Measurements from ENCODE around the gene GNPTAB.

GNPTAB gene

DNA sequence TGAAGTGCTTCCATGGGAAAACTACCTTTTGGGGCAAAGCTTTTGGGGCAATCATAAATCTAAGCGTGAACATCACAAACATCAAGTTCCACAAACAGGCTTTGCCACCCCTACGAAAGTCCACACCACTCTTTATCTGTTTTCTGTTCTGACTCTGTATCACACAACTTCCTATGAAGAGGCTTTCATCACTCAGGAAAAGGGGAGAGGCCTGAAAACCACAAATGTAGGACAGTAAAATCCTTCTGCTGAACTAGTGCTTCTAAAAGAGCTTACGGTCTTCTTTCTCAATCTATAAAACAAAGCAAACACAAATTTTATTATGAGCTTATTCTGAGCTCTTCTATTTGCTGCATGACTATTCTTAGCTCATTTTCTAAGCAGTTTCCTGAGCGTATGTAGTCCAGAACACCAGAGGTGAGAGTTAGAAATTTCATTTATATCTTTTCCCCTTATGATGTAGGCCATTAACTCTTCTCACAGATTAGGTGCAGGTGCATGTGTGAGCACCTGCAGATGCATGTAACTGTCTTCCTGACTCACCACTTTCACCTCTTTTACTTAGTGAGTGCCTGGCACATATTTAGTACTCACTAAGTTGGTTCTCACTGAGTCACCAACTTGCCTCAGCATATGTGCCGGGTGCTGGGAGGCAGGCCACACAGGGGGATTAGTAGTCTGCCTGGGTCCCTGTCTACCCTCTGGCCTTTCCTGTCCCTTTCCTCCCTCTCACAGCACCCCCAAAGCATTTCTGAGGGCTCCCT lies 58.6 kb downstream of the GNPTAB start:
- no peak for DNase-seq (ENCODE audit: low read depth)

DNA sequence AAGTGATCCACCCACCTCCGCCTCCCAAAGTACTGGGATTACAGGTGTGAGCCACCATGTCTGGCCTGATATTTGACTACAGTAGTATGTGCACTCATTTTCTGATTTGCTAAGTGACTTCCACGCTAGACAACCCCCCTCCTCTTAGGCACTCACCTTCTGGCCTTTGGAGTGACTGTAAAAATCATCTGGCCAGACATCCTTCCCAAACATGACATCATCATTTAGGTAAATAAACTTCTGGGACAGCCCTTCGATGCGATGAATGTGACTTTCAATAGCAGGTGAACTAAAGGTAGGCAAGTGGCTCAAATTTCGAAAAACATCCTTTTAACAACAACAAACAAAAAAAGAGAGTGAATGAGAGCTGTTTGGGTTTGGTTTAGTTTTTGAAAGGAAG lies 60.9 kb downstream of the GNPTAB start:
- no peak for DNase-seq (ENCODE audit: low read depth)

DNA sequence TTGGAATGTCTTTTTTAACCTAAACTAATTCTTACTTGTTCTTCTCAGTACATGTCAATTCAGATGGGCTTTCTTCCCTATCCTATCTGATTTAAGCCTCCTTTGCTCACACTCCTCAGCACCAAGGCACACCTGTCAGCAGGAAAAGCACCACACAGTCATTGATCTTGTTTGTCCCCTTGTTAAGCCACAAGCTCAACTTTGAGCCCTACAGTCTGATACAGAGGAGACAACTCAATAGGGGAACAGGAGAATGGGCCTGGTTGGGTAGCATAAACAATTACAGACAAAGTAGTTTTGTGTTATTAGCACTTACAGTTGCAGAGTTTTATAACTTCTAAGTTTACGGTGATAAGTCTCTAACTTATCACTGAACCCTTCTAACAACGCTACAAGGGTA lies 62.0 kb downstream of the GNPTAB start:
- no peak for DNase-seq (ENCODE audit: low read depth)

DNA sequence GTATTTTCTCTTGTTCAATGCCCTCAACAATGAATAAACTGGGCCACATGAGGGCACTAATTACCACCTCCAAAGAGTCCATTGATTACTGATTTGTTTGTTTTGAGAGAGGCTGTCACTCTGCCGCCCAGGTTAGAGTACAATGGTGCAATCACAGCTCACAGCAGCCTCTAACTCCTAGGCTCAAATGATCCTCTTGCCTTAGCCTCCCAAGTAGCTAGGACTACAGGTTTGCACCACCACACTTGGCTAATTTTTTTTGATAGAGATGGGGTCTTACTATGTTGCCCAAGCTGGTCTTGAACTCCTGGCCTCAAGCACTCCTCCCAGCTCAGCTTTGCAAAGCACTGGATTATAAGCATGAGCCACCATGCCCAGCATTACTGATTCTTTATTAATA lies 63.2 kb downstream of the GNPTAB start:
- DNase-seq (ENCODE audit: low read depth) = no peak

DNA sequence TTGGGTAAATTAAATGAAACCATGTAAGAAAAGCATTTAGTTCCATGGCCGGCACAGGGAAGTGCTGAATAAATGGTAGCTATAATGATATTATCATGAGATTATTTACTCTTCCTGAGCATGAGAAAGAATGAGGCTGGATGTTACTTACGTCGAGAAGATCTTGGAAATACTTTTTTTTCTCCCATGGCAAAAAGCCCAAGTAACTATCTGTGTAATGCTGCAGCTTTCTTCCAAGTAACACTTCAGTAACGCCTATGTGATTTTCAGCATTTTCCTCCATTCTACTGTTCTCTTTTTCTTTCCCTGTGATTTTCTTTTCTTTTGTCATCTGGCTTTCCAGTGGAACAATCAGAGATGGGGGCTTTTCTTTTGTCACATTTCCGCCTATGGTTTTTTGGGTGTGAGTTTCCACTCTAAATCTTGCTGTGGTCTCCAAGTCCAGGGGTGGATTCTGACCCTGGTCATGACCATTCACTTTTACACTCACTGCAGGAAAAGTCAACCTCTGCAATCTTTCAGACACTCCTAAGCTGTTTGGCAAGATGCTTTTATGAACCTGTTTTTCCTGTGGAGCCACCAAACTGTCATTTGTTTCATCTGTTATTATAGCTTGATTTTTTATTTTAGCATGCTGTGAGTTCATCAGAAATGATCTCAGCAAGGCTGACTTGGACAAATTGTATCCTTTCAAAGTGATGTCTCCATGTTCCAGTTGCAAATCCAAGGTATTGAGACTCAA lies 66.5 kb downstream of the GNPTAB start:
- no peak for DNase-seq (ENCODE audit: low read depth)

DNA sequence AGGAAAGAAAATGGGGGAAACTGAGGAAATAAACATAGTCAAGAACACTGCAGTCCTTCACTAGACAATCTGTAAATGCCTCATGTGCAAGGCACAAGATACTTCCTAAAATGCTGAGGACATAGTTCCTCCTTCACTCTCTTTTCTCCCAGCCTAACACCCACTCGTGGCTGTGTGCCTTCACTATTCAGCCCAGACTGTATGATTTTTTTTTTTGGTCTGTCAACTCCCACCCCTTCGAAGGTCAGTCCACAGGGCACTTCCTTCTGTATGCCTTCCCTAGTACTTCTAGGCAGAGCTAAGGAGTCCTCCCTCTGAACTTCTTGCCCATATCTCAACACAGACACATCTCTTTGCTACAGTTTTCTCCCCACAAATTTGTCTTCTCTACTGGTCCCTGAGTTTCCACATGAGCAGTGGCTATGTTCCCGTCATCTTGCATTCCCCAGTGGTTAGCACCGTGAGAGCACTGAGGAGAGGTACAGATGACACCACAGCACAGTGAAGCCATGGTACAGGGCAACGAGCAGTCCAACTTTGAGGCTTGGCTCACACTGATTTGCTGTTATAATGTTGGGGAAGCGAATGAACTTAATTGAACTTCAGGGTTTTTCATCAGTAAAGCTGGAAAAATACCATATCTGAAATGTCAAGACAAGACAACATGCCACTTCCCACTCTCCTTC lies 67.4 kb downstream of the GNPTAB start:
- DNase-seq (ENCODE audit: low read depth) = no peak

DNA sequence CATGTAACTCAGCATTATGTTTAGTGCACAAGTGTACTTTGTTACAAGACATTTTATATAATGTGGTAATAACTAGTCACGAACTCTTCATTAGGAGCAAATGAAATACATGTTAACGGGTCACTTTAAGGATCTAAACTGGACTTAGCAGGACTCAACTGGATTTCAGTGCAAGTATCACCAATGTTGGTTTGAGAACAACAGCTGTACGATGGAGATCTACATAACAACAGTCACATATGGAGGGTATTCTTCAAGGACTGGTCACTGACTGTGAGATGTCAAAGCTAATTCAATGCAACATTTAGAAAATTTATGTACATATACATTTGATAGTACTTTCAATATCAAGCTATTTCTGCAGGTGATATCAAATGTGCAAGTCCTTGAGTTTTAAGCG lies 69.0 kb downstream of the GNPTAB start:
- no peak for DNase-seq (ENCODE audit: low read depth)

DNA sequence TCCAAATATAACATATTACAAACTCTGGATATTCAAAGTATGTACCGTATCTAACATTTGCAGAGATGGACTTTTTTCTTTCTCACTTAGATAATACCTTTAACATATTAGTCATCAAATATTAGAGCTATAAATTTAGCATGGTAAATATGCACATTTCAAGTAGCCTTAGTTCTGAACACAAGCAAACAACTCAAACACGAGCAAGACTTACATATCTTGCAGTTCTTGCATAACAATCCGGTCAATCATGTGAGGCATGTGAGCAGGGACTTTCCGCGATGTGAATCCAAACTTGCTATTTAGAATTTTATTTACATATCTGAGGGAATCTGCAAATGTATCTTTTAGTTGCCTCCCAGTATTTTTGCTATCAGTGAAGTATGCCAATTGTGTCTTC lies 69.4 kb downstream of the GNPTAB start:
- DNase-seq (ENCODE audit: low read depth) = no peak

DNA sequence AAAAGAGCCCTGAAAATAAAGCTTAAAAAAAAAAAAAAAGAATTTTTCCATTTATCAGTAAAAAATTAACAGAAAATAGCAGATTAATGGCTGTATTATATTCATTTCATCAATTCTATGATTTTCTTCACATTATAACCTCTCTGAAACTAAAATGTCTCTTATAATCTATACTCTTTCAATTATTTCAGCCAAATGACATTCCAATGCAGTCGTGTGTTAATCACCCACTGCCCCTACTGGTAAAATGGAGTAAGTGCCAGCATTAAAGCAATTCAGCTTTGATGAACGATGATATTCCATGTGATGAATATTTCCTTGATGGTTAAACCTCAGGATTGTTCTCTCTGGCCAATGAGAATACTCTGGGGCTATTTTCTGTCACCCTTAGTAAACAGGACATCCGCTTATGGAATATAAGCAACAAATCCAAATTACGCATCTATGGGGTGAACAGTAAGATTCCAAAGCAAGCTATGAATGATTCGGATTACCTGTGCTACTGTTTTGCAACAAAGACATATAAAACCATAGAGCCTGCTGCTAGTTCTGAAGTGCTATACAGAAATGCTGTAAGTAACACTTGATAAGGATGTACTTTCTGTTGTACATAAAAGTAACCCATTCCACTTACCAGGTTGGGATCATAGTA lies 71.2 kb downstream of the GNPTAB start:
- no peak for DNase-seq (ENCODE audit: low read depth)

DNA sequence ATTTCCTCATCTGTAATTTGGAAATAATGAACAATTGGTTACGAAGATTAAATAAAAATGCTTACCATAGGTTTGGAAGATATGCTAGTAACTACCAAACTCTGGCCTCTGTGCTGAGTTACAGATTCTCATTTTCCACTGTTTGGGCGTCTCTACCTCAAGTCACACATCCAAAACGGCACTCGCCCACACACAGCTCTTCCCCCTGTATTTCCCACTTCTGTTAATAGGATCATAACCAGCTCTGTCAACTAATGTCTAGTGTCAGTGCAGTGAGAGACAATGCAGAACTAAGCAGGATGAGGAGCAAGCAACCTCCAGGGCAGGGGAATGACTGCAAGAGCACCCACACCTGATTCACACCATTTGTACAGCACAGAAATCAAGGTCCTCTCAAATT lies 80.6 kb downstream of the GNPTAB start:
- no peak for DNase-seq (ENCODE audit: low read depth)

DNA sequence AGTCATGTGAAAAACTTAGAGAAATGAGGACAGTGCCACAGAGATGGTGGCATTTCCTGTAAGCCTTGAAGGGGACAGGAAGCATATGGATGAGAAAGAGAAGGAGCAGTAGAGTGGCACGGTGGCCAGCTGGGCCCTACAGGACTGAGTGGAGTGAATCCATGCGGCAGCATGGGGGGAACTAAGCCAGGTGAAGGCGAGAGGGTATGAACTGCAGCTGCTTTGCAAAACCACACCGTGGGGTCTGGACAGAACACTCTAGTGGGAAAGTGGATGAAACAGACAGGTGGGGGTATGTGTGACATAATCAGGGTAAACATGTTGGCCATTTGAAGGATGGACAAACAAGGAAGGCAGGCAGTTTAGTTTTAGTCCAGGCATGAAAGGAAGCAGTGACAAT lies 81.1 kb downstream of the GNPTAB start:
- DNase-seq (ENCODE audit: low read depth) = no peak

DNA sequence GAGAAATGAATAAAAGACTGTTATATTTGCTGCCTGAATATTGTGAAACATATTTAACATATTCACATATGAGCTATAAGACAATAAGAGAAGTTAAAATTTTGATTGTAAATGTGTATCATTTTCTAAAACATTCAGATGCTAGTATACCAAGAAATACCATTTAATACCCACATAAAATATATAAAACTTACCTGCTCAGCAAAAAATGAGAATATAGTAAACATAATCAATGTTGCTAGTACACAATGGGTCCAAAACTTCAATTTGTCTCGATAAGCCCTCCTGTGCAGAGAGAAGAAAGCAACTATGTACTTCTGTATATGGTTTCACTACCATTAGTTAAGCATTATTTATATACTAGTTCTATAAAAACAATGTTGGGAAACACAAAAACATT lies 81.9 kb downstream of the GNPTAB start:
- DNase-seq (ENCODE audit: low read depth) = no peak

DNA sequence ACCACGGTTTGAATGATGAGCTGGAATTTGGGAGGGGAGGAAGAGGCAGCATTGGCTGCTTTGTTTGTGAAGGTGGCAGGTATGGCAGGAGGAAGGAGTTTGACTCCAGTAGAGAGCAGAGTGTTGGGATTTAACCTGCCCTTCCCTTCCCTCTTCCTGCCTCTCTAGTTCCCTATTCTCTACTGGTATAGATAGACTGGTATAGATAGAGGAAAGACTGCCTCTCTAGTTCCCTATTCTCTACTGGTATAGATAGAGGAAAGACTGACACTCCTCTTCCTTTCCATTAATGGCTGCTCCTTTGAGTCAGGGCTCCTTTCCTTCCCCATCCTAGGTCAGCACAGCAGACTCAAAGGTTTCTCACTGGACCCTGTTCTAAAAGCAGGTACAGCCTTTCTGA lies 83.1 kb downstream of the GNPTAB start:
- no peak for DNase-seq (ENCODE audit: low read depth)

DNA sequence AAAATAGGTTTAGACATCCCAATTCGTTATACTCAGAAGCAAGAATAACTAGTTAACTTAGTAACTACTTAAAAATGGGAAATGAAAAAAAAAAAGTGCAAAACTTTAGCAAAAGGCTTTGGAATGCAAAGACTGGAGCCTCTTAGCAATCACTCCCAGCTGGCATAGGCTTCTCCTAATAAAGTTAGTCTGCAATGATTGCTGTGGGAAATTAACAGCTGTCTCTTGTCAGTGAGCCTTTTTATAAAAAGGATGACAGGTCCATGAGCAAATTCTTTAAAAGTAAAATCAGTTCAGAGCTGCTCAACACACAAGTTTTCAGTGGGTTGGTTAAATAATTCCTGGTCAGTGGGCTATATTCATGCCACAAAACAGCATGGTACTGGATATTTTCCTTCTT lies 84.1 kb downstream of the GNPTAB start:
- DNase-seq (ENCODE audit: low read depth) = no peak

DNA sequence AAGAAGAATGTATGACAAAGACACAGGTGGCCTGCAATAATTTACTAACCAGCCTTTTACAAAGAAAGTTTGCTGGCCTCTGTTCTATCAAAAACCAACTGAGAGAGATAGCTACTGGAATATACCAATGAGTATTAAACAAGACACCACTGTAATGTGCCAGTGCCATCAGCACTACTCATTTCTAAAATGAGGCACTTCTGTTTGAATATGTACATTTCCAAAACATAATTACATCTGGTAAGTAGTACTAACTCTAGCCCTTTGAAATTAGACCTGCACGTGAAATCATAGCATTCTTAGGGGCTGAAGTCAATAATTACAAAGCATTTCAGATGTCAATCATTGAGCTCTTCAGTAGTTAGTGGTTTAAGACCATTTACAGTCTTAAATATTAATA lies 84.6 kb downstream of the GNPTAB start:
- no peak for DNase-seq (ENCODE audit: low read depth)

DNA sequence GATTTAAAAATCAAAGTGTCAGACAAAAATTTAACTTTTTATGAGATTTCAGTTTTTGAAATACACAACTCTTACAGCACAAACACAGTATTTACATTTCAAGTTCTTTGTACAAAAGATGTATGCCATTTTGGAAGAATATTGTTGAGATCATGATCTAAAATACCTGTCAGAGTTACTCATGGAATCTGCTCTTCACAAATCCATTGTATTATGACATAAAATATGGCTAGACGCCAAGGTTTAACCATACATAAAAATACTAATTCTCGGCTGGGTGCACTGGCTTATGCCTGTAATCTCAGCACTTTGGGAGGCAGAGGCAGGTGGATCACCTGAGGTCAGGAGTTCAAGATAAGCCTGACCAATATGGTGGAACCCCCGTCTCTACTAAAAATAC lies 85.3 kb downstream of the GNPTAB start:
- no peak for DNase-seq (ENCODE audit: low read depth)

DNA sequence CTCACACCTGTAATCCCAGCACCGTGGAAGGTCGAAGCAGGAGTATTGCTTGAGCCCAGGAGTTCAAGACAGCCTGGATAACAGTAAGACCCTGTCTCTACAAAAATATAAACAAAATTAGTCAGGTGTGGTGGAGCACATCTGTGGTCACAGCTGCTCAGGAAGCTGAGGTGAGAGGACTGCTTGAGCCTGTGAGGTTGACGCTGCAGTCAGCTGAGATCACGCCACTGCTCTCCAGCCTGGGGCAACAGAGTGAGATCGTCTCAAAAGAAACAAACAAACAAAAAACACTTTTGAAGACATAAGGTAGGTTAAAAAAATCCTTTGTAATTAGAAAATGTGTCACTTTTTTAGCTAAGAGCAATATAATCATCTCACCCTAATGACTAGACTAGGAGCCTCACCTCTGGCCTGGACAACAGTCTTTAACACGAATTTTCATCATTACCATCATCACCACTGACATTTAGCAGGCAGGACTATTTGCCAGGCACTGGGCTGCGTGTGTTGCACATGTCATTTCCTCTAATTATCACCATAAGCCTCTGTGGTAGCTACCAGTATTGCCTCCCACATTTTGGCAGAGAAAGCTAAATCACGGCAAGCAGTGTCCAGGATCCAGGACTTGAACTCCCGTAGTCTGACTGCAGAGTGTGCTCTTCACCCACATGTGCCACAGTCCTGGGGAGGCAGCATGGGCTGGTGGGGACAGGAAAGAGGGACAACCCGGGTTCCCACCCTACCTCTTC lies 86.9 kb downstream of the GNPTAB start:
- no peak for DNase-seq (ENCODE audit: low read depth)

DNA sequence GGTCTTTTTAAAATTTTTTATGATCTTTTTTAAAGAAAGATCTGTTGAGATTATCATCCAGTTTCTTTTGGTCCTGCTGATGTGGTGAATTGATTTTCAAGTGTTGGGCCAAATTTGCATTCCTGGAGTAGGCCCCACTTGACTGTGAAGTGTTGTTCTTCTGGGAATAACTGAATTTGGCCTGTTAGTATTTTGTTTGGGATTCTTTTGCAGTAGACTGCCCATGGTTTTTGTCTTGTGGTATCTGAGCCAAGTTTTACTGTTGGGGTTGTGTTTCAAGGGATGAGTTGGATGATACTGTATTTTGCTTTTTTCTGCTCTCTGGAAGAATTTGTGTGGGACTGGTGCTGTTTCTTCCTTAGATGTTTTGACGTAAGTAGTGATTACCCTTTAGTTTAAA lies 87.5 kb downstream of the GNPTAB start:
- DNase-seq (ENCODE audit: low read depth) = no peak

DNA sequence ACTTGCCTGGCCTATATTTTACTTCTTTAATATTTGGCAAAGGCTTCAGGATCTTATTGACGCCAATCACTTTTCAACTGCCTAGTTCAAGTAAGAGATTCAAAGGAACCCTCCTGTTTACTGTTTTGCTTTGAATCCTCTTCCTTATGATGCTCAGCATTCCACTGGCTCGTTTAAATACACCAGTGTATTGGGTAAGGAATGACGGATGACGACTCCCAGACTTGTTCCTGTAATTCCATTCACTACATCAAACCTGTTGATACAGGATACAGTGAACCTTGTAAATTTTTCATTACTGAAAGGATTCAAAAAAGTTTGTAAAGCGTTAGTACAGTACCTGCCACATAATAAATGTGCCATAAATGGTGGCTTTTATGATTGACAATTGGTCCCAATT lies 89.8 kb downstream of the GNPTAB start:
- no peak for DNase-seq (ENCODE audit: low read depth)

DNA sequence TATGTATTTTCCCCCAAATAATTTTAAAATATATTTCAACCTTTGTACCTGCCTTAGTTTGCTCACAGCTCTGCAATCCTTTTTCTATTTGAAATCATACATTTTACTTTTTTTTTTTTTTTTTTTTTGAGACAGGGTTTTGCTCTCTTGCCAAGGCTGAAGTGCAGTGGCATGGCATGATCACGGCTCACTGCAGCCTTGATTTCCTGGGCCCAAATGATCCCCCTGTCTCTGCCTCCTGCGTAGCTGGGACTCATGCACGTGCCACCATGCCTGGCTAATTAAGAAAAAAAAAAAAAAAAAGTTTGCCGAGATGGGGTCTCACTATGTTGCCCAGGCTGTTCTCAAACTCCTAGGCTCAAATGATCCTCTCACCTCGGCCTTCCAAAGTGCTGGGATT lies 90.2 kb downstream of the GNPTAB start:
- no peak for DNase-seq (ENCODE audit: low read depth)

DNA sequence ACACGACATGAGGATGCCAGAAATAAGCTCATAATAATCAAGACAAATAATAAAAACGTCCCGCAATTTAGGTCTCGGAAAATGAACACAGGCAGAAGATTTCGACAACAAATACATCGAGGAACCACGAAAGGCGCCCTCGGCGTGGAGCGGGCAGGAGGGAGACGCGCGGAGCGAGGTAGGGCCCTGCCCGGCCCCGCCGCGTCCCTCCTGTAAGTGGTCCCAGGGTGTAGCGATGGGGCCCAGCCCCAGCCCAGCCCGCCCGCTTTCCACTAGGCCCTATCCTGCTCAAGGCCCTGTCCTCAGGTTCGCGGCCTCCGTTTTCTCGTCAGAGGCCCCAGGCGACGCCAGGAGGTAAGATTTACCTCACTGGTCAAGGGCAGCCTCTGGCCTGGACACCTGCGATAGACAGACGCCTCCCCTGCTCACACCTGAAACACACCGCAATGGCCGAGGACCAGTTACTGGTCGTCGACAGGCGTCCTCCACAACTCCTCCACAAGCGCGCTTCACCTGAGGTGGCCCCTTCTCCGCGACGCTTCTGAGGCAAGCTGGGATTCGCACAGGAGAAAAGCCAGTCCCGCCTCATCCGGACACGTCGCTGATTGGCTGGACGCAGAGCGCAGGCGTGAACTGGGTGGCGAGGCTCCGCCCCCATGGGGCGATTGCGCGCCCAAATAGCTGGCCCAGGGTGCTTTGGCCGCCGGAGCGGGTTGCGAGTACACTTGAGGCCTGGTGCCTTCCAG lies 91.7 kb downstream of the GNPTAB start, which contains the start of gene SYCP3:
Gene SYCP3, minus strand, starts transcription at position 543 of the 746 bp plus-strand sequence. CDS start 1,527 bp downstream, outside the sequence.
- DNase-seq (ENCODE audit: low read depth) = no peak
